ENCODE data around the gene VILL. TPM values are rescaled to one million over a fixed set of nuclear protein-coding genes. Genes with fewer than 3 reads are reported as not detected.

The VILL gene
- total RNA-seq, 1 donor from 2014 or later: 16.7 TPM

GRCh38 chr3:37974121-37975083, 16.2 kb upstream of the VILL start:
- Mint-ChIP-seq H3K27ac (no peak overlapping the region), H3K4me1 (no peaks in the 10 kb centered on the region), H3K27me3 (ENCODE audit: low read depth) (no peaks in the 10 kb centered on the region), H3K9me3 (no peaks in the 10 kb centered on the region), H3K36me3 (peaks cover 25% of the 10 kb centered on the region), H3K4me3 (no peak overlapping the region)
- peak in 1 of 2 experiments; percentile 56 for DNase-seq (ENCODE audit: low spot score in 2 of 2, unreplicated experiment in 2 of 2)
- peak; percentile 63 for TF ChIP-seq CTCF (IDR thresholded peaks at IDR 0.05; ENCODE audit: unreplicated experiment)

- Mint-ChIP-seq H3K27me3 (ENCODE audit: low read depth) (no peaks in the 10 kb centered on the region), H3K4me1 (no peaks in the 10 kb centered on the region), H3K27ac (no peak overlapping the region), H3K4me3 (no peak overlapping the region), H3K36me3 (peaks cover 24% of the 10 kb centered on the region), H3K9me3 (no peaks in the 10 kb centered on the region)
- TF ChIP-seq CTCF (IDR thresholded peaks at IDR 0.05; ENCODE audit: unreplicated experiment): no peak
- no peak for DNase-seq (ENCODE audit: low spot score in 2 of 2, unreplicated experiment in 2 of 2)
These were observed 10.8 kb upstream of the VILL start for GRCh38 chr3:37979541-37980461.

GRCh38 chr3:37980462-37981347, 9.9 kb upstream of the VILL start:
- peak in 1 of 2 experiments; percentile 24 for DNase-seq (ENCODE audit: low spot score in 2 of 2, unreplicated experiment in 2 of 2)
- peaks cover 17% of the 10 kb centered on the region for H3K36me3 Mint-ChIP-seq
- no peaks in the 10 kb centered on the region for H3K4me1 Mint-ChIP-seq
- no peaks in the 10 kb centered on the region for H3K9me3 Mint-ChIP-seq
- H3K27me3 Mint-ChIP-seq (ENCODE audit: low read depth): no peaks in the 10 kb centered on the region
- H3K4me3 Mint-ChIP-seq: no peak overlapping the region
- no peak overlapping the region for H3K27ac Mint-ChIP-seq
- TF ChIP-seq CTCF (IDR thresholded peaks at IDR 0.05; ENCODE audit: unreplicated experiment): no peak

GRCh38 chr3:37981348-37981664, 9.3 kb upstream of the VILL start:
- Mint-ChIP-seq H3K36me3 (peaks cover 15% of the 10 kb centered on the region), H3K4me3 (no peak overlapping the region), H3K27me3 (ENCODE audit: low read depth) (no peaks in the 10 kb centered on the region), H3K4me1 (no peaks in the 10 kb centered on the region), H3K27ac (no peak overlapping the region), H3K9me3 (no peaks in the 10 kb centered on the region)
- peak in 1 of 2 experiments; percentile 13 for DNase-seq (ENCODE audit: low spot score in 2 of 2, unreplicated experiment in 2 of 2)
- TF ChIP-seq CTCF (IDR thresholded peaks at IDR 0.05; ENCODE audit: unreplicated experiment): no peak

- Mint-ChIP-seq H3K27me3 (ENCODE audit: low read depth) (no peaks in the 10 kb centered on the region), H3K4me1 (peaks cover 3% of the 10 kb centered on the region), H3K27ac (no peak overlapping the region), H3K9me3 (no peaks in the 10 kb centered on the region), H3K4me3 (no peak overlapping the region), H3K36me3 (peaks cover 9% of the 10 kb centered on the region)
- no peak for TF ChIP-seq CTCF (IDR thresholded peaks at IDR 0.05; ENCODE audit: unreplicated experiment)
- DNase-seq (ENCODE audit: low spot score in 2 of 2, unreplicated experiment in 2 of 2): no peak
These were observed 8.3 kb upstream of the VILL start for GRCh38 chr3:37982331-37982730.

Measured in mesothelial cell of epicardium (in vitro differentiated cells).